Measurements from ENCODE around the gene ANKRD10. TPM values are rescaled to one million over a fixed set of nuclear protein-coding genes. Genes with fewer than 3 reads are reported as not detected.

The ANKRD10 gene
- total and polyA plus RNA-seq, 2 of the 8 experiments (the other 6 are each of a cell fraction or from before 2014, with no cell fraction given): 146 to 218 TPM

- Histone ChIP-seq H4K91ac (replicated peaks; ENCODE audit: insufficient read length, low read length) (no peak overlapping the region), H4K8ac (ENCODE audit: extremely low read depth, insufficient read depth, low read length) (no peak overlapping the region), H3K23ac (ENCODE audit: insufficient read length) (no peak overlapping the region), H3K9me3 (ENCODE audit: insufficient read depth in 2 of 2, low read depth in 1 of 2, low read length in 1 of 2) (peaks cover 32 to 35% of the 10 kb centered on the region in 2 experiments), H3K9ac (replicated peaks in 1 of 4; ENCODE audit: extremely low read depth in 1 of 4, low read depth in 3 of 4, low read length in 3 of 4) (no peak overlapping the region), H3K4me3 (ENCODE audit: extremely low read depth in 1 of 4, insufficient read depth in 2 of 4, low read depth in 3 of 4, low read length in 4 of 4) (no peak overlapping the region), H3K4me1 (replicated peaks in 1 of 4; ENCODE audit: control insufficient read depth in 3 of 4, insufficient read depth in 4 of 4, low read length in 3 of 4) (no peaks in the 10 kb centered on the region), H4K20me1 (replicated peaks in 1 of 2; ENCODE audit: control insufficient read depth in 1 of 2, insufficient read depth in 2 of 2, low read length in 2 of 2) (no peaks in the 10 kb centered on the region), H2BK120ac (replicated peaks; ENCODE audit: low read depth, low read length) (no peak overlapping the region), H3K18ac (ENCODE audit: extremely low read depth, low read length) (no peak overlapping the region), H3K36me3 (ENCODE audit: control insufficient read depth in 2 of 4, insufficient read depth in 4 of 4, low read length in 3 of 4) (no peaks in the 10 kb centered on the region), H2BK20ac (ENCODE audit: low read length) (no peak overlapping the region), H3K27me3 (replicated peaks in 1 of 4; ENCODE audit: control insufficient read depth in 3 of 4, extremely low read depth in 1 of 4, insufficient read depth in 3 of 4, low read length in 3 of 4) (no peaks in the 10 kb centered on the region), H3K79me1 (ENCODE audit: low read depth, low read length) (no peaks in the 10 kb centered on the region), H3K56ac (replicated peaks; ENCODE audit: insufficient read length, low read depth, low read length) (no peak overlapping the region), H2AK5ac (ENCODE audit: low read depth, low read length) (no peak overlapping the region), H2BK5ac (ENCODE audit: low read depth, low read length) (no peak overlapping the region), H3K23me2 (ENCODE audit: low read depth, low read length) (no peaks in the 10 kb centered on the region), H3K4me2 (ENCODE audit: insufficient read depth in 1 of 2, low read depth in 2 of 2, low read length in 2 of 2) (no peak overlapping the region), H3K27ac (ENCODE audit: low read depth, low read length) (no peak overlapping the region), H2AFZ (ENCODE audit: low read length) (no peak overlapping the region), H4K5ac (ENCODE audit: insufficient read length, low read depth, low read length) (no peak overlapping the region), H3K14ac (ENCODE audit: insufficient read length) (no peak overlapping the region), H2BK15ac (ENCODE audit: low read length) (no peak overlapping the region), H3K4ac (replicated peaks; ENCODE audit: insufficient read length, low read depth, low read length) (no peak overlapping the region), H2BK12ac (ENCODE audit: low read depth, low read length) (no peak overlapping the region), H3K79me2 (ENCODE audit: control insufficient read depth in 1 of 2, insufficient read depth in 2 of 2, low read length in 2 of 2) (no peaks in the 10 kb centered on the region)
- POLR2A ChIA-PET (ENCODE audit: partially characterized antibody): no interaction called here
- CTCF ChIA-PET (ENCODE audit: partially characterized antibody): no interaction called here
- 87% methylated on average over 3 of the region's 3 CpGs; no CpG with 5 or more reads in 1 of the 2 experiments for WGBS, 2 experiments (ENCODE audit: extremely low coverage in 1 of 2, insufficient coverage in 1 of 2, insufficient read length in 1 of 2, insufficient replicate concordance in 2 of 2, low coverage in 1 of 2, low lambda C conversion rate in 2 of 2, missing lambda C conversion rate in 1 of 2)
- no peak for DNase-seq (ENCODE audit: low read depth in 1 of 2, low spot score in 2 of 2)
- no peak for FAIRE-seq
- TF ChIP-seq SP1 (IDR thresholded peaks at IDR 0.05; ENCODE audit: low read depth, low read length) (no peak), POLR2A (IDR thresholded peaks at IDR 0.05; ENCODE audit: control extremely low read depth in 1 of 2, low read depth in 2 of 2, low read length in 2 of 2) (no peak), KDM1A (IDR thresholded peaks at IDR 0.05; ENCODE audit: borderline replicate concordance, low read length) (no peak), SIRT6 (IDR thresholded peaks at IDR 0.05; ENCODE audit: low read length) (no peak), CBX5 (IDR thresholded peaks at IDR 0.05; ENCODE audit: low read depth, low read length) (no peak), TEAD4 (IDR thresholded peaks at IDR 0.05; ENCODE audit: low read depth, low read length) (no peak), ASH2L (IDR thresholded peaks at IDR 0.05; ENCODE audit: low read length) (no peak), CREB1 (IDR thresholded peaks at IDR 0.05) (no peak)
Observed at GRCh38 chr13:110963554-110963970, 48.7 kb upstream of the ANKRD10 start.

All from H1 (cell line).